PC-3 (cell line): Measurements from ENCODE around the gene REG1A. TPM values are rescaled to one million over a fixed set of nuclear protein-coding genes. Genes with fewer than 3 reads are reported as not detected.

ENCODE experiments used
- ATAC-seq: fragments of 200-7000 bp; cut with Tn5 transposase; 2 replicates; pipeline ENCODE4 v1.9.1; 2020; ENCODE audit warnings: mild to moderate bottlenecking, moderate library complexity
- BruUV-seq: library from RNA; stranded (reverse); fragments of 400-500 nt; replicated peaks from 2 replicates; lab custom pipeline; 2021; lab: Mats Ljungman, UMichigan
- CTCF ChIA-PET: fragments of 300-600 bp; sonication (Branson Sonifier 250); formaldehyde crosslinking; loops from one replicate; lab custom pipeline; 2022; ENCODE audit warnings: antibody characterized with exemption; lab: Charles Lee
- POLR2A ChIA-PET: fragments of 300-600 bp; sonication (Branson Sonifier 250); formaldehyde crosslinking; loops from one replicate; lab custom pipeline; 2022; ENCODE audit warnings: antibody characterized with exemption; ENCODE audit not compliant: unreplicated experiment; lab: Charles Lee
- DNase-seq: peaks from one replicate; pipeline ENCODE4 v3.0.0-alpha.2; 2015
- H2AFZ ChIP-seq: fragments of 300-600 bp; sonication (generic); 2 replicates; pipeline ENCODE4 v1.6.0; 2016; ENCODE audit warnings: antibody characterized with exemption, low read length
- H3F3A ChIP-seq: fragments of 300-600 bp; sonication (generic); one replicate; pipeline ENCODE4 v1.6.0; 2017; ENCODE audit warnings: antibody characterized with exemption, low read length, control low read depth, mild to moderate bottlenecking; ENCODE audit not compliant: unreplicated experiment
- H3K27ac ChIP-seq: fragments of 300-600 bp; sonication (generic); 2 replicates; pipeline ENCODE4 v1.5.1; 2016; ENCODE audit warnings: mild to moderate bottlenecking, low read length
- H3K27me3 ChIP-seq: fragments of 300-600 bp; sonication (generic); 2 replicates; pipeline ENCODE4 v1.6.1; 2016; ENCODE audit warnings: low read length, mixed read lengths
- H3K36me3 ChIP-seq: fragments of 300-600 bp; sonication (generic); 2 replicates; pipeline ENCODE4 v1.6.1; 2016; ENCODE audit warnings: low read depth, mixed run types, low read length, mixed read lengths
- H3K4me1 ChIP-seq: fragments of 300-600 bp; sonication (generic); 2 replicates; pipeline ENCODE4 v1.5.1; 2016; ENCODE audit warnings: low read length; ENCODE audit not compliant: insufficient read depth
- H3K4me2 ChIP-seq: fragments of 300-600 bp; sonication (generic); 2 replicates; pipeline ENCODE4 v1.6.0; 2016; ENCODE audit warnings: low read length
- H3K4me3 ChIP-seq: fragments of 300-600 bp; sonication (generic); 2 replicates; pipeline ENCODE4 v1.5.1; 2016; ENCODE audit warnings: mild to moderate bottlenecking, low read length, mixed read lengths
- H3K79me2 ChIP-seq: fragments of 300-600 bp; sonication (generic); 2 replicates; pipeline ENCODE4 v1.6.1; 2017; ENCODE audit warnings: low read length, mixed read lengths
- H3K9ac ChIP-seq: fragments of 300-600 bp; sonication (generic); 2 replicates; pipeline ENCODE4 v1.6.0; 2016; ENCODE audit warnings: mild to moderate bottlenecking, low read length
- H3K9me2 ChIP-seq: fragments of 300-600 bp; sonication (generic); replicated peaks from 2 replicates; pipeline ENCODE4 v1.6.1; 2016; ENCODE audit warnings: mixed run types, low read length, mixed read lengths
- H3K9me3 ChIP-seq: fragments of 300-600 bp; sonication (generic); 2 replicates; pipeline ENCODE4 v1.6.1; 2016; ENCODE audit warnings: low read length, mixed read lengths
- H4K20me1 ChIP-seq: fragments of 300-600 bp; sonication (generic); 2 replicates; pipeline ENCODE4 v1.6.1; 2016; ENCODE audit warnings: low read length, mixed read lengths
- CTCF ChIP-seq: fragments of 300-600 bp; sonication (generic); conservative IDR thresholded peaks from 2 replicates; pipeline ENCODE4 v1.5.1; 2017; ENCODE audit warnings: antibody characterized with exemption, low read depth, mild to moderate bottlenecking, low read length
- EZH2 ChIP-seq: fragments of 300-600 bp; sonication (generic); IDR thresholded peaks from one replicate; pipeline ENCODE4 v1.6.1; 2017; ENCODE audit warnings: antibody characterized with exemption, mild to moderate bottlenecking, low read length; ENCODE audit not compliant: unreplicated experiment
- EZH2phosphoT487 ChIP-seq: fragments of 300-600 bp; sonication (generic); IDR thresholded peaks from 2 replicates; pipeline ENCODE4 v1.6.1; 2018; ENCODE audit warnings: mild to moderate bottlenecking, antibody characterized with exemption, low read length, borderline replicate concordance
- intact Hi-C: fragments of 100-400 bp; cut with micrococcal nuclease; formaldehyde crosslinking; loops from 2 replicates; pipeline ENCODE4 v1.9.0; 2023
- total RNA-seq: library from RNA; depleted of rRNA; stranded (reverse); fragments of >200 nt; gene quantifications from 2 replicates; pipeline ENCODE4 v1.2.3, GENCODE V29; 2014; rRNA removed

REG1A gene
- total RNA-seq, 1 experiment from 2014 or later = not detected

GRCh38 chr2:79171348-79171958, 51.2 kb downstream of the REG1A start:
- no peaks in the 10 kb centered on the region for H4K20me1 ChIP-seq
- ChIA-PET CTCF (no interaction called here), POLR2A (no interaction called here)
- DNase-seq (no peak), ATAC-seq (no peak)
- no peaks in the 10 kb centered on the region for H3K36me3 ChIP-seq
- no peaks in the 10 kb centered on the region for H3K79me2 ChIP-seq
- no peak overlapping the region for H3K27ac ChIP-seq
- intact Hi-C loops = no loop called here
- no peak overlapping the region for H3K9ac ChIP-seq
- H3K4me3 ChIP-seq = no peak overlapping the region
- H3K27me3 ChIP-seq = no peaks in the 10 kb centered on the region
- no peaks in the 10 kb centered on the region for H3K4me1 ChIP-seq
- H3K9me2 ChIP-seq = no peaks in the 10 kb centered on the region
- no peak for TF ChIP-seq EZH2
- TF ChIP-seq CTCF = no peak
- no peak for TF ChIP-seq EZH2phosphoT487
- BruUV-seq = no TSS peak
- H3K4me2 ChIP-seq = no peak overlapping the region
- no peaks in the 10 kb centered on the region for H3K9me3 ChIP-seq
- H2AFZ ChIP-seq = no peak overlapping the region
- no peaks in the 10 kb centered on the region for H3F3A ChIP-seq

Other genes starting within 250 kb of the REG1A start
- not detected in 2 replicates for gene REG3G, start 94.8 kb upstream of the REG1A start, total RNA-seq
- gene REG1B, start 32.5 kb upstream of the REG1A start, total RNA-seq = not detected in 2 replicates
- gene REG3A, start 39.3 kb downstream of the REG1A start, total RNA-seq = not detected in 2 replicates